Dermis microvascular lymphatic vessel endothelial cell (primary cell): Measurements from ENCODE around the gene DNAH10. TPM values are rescaled to one million over a fixed set of nuclear protein-coding genes. Genes with fewer than 3 reads are reported as not detected.

Experiments used
- DNase-seq, 2 donors: peaks; one replicate each; pipeline versions ENCODE4 v3.0.0 to v3.0.0-alpha.2; 2010; ENCODE audit warnings: low read depth in 2 of 2
- total RNA-seq: library from RNA; depleted of rRNA; stranded (reverse); fragments of >200 nt; gene quantifications from 2 replicates; pipeline ENCODE4 v1.2.1, GENCODE V29; 2014

The DNAH10 gene, protein sequence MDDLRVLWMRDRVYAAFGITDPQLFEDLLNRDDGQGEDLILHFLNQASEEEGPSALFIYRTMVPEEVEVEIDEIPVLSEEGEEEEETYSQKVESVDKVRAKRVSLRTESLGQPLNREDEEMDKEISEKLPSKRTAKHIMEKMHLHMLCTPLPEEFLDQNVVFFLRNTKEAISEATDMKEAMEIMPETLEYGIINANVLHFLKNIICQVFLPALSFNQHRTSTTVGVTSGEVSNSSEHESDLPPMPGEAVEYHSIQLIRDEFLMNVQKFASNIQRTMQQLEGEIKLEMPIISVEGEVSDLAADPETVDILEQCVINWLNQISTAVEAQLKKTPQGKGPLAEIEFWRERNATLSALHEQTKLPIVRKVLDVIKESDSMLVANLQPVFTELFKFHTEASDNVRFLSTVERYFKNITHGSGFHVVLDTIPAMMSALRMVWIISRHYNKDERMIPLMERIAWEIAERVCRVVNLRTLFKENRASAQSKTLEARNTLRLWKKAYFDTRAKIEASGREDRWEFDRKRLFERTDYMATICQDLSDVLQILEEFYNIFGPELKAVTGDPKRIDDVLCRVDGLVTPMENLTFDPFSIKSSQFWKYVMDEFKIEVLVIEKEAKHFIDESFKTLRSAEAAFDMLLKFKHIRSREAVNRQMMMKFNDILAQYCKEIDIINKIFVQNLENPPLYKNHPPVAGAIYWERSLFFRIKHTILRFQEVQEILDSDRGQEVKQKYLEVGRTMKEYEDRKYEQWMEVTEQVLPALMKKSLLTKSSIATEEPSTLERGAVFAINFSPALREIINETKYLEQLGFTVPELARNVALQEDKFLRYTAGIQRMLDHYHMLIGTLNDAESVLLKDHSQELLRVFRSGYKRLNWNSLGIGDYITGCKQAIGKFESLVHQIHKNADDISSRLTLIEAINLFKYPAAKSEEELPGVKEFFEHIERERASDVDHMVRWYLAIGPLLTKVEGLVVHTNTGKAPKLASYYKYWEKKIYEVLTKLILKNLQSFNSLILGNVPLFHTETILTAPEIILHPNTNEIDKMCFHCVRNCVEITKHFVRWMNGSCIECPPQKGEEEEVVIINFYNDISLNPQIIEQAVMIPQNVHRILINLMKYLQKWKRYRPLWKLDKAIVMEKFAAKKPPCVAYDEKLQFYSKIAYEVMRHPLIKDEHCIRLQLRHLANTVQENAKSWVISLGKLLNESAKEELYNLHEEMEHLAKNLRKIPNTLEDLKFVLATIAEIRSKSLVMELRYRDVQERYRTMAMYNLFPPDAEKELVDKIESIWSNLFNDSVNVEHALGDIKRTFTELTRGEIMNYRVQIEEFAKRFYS (N-terminal part only)
- under 0.01 TPM in 2 replicates for total RNA-seq

DNA sequence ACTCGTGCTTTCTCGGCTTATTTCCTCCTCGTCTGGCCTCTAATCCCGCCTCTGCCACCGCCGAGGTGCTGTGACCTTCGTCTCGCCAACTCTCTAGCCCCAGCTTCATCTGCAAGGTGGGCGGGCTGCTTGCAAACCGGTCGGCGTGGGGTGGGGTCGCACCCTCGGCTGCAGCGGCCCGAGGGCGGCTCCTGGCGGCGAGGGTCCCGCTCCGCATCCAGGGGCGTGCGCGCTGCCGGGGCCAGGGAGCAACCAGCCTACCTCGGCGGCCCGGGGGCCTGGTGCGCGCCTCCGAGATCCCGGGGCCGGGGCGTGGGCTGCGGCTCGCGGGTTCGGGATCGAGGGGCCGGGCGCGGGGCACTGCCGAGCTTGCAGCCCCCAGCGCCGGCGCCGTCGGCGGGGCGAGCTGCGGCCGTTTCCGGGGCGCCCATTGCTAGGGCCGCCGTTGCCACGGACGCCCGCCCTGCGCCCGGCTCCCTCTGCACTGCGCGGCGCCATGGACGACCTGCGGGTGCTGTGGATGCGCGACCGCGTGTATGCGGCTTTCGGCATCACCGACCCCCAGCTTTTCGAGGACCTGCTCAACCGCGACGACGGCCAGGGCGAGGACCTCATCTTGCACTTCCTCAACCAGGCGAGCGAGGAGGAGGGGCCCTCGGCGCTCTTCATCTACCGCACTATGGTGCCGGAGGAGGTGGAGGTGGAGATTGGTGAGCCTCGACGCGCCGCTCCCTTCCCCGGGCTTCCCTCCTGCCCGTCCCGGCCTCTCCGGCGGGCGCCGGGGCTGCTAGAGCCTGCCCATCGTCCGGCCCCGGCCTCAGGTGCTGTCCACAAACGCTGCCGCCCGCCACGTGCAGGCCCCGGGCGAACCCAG is at the start of gene DNAH10:
TSS of gene DNAH10 (plus strand) at position 461 of the 874 bp plus-strand sequence. CDS start at position 497, 36 bp downstream.
- DNase-seq = peak in 1 of 2 donors; percentile 30

DNA sequence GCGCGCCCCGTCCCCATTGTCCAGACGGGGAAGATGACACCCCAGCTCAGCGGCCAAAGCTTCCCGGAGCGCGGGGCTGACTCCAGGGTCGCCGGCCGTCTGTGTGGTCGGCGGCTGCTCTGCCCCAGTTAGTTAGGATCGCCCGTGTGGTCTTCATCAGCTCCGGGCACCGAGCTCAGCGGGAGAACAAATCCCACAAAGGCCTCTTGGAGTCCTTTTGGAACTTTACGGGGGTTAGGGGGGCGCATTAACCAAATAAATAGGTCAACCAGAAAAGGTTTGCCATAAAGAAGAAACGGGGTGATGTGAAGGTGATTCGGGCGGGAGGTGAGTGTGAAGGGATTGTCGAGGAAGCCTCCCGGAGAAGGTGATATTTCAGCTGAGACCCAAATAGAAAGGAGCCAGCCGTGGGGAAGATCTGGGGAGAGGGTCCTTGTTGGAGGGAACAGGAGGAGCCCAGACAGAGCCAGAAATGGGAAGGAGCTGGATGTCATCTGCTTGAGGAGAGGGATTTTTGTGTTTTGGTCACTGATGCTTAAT is 49.3 kb upstream of the DNAH10 start:
- peak in 1 of 2 donors; percentile 20 for DNase-seq

DNA sequence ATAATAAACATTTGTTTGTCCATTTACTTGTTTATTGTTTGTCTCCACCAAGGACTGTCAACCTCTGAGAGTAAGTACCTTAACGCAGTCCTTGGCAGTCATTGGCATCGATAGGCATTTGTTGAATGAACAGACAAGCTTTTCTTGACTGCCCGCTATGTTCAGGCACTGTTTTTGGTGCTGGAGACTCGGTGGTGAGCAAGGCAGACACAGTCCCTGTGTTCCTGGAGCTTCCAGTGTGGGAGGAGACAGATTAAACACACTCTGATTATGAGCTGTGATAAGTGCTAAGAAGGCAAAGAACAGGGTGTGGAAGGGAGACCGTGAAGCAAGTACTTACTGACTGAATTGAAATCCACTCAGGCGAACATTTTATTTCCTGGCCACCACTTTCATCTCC is 48.7 kb upstream of the DNAH10 start:
- DNase-seq = no peak

DNA sequence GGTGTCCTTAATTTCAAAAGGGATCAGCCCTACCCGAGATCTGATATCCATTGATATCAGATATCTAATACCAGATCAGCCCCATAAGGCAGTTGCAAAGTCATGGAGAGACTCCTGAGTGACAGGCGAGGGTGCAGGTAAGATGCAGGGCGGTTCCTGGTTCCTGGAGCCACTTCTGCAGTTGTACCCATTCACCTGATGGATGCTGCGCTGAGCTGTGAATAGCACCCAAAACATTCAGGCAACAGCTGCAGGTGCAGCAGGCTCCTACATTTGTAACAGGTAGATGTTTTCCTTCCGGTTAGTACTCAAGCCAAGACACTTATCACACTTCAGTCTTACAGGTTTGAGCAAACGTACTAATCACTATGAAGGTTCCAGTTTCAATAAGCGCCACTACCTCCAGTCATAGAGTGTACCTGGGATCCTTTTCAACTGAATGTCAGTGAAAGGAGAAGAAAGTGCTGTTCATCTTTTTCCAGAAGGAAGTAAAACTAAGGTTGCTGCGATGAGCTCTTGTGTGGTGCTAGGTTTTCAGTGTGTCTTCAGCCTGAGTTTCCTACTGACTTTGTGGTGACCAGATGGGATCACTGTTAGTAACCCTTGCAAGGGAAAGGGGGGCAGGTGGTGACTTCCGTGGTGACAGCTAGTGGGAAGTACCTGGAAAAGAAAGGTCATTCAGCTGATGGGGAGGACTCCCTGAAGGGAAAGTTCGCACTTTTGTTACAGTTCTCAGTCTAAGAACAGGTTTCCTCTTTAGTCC is 48.1 kb upstream of the DNAH10 start:
- DNase-seq = no peak

DNA sequence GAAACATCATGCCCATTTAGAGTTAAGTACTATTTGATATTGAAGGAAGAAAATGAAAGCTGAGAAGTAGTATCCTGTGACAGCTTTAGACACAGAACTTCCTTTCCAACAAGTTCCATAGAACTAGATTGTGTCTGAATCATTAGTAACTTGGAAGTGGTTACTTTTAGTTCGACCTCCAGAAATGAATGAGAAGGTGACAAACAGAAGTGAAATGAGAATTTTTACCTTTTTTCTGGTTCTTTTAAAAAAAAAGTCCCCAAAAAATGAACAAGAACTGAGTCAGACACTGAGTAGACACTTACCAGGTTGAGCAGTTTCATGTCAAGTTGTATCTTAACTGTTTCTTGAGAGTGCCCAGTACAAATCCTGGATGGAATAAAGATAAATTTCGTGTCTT is 46.9 kb upstream of the DNAH10 start:
- DNase-seq = no peak

DNA sequence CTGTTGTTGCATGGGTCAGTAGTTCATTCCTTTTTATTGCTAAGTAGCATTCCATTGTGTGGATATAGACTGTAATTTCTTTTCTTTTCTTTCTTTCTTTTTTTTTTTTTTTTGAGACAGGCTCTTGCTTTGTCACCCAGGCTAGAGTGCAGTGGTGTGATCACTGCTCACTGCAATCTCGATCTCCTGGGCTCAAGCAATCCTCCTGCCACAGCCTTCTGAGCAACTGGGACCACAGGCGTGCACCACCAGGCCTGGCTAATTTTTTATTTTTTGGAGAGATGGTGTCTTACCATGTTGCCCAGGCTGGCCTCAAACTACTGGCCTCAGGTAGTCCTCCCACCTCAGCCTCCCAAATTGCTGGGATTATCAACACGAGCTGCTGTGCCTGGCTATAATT is 44.8 kb upstream of the DNAH10 start:
- no peak for DNase-seq

DNA sequence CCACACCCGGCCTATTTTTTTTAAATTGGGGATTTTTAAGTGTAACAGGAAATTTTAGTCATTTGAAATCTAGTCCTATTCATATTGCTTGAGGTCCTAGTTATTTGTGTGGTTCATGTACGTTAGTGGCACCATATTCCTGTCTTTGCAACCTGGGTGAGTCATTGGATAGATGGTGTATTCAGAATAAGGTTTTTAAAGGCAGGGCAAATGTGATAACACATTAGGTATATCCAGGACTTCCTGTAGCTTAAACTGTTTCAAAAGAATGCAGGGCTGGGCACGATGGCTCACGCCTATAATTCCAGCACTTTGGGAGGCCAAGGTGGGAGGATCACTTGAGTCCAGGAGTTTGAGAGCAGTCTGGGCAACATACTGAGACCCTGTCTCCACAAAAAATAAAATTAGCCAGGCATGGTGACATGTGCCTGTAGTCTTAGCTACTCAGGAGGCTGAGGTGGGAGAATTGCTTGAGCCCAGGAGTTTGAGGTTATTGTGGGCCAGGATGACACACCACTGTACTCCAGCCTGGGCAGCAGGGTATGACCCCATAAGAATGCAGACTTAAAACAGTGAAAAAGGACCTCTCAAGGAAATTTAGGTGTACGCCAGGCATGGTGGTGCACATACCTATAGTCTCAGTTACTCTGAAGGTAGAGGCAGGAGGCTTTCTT is 41.8 kb upstream of the DNAH10 start:
- no peak for DNase-seq

DNA sequence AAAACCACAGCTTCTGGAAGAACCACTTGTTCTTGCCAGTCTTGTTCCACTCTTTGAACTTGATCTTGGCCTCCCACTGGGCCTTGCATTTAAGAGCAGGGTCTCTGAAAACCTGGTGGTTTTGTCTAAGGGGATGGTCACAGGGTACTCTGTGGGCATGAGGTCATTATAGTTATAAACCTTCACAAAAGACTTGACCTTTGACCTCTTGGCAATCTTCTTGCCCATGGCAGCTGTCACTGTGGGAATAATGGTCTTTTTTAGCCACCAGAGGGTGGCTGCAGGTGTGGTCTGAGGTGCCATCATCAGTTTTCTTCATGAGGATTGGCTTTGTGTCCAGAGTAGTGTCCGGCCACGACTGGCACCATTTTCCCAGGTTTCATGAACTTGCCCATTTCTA is 40.9 kb upstream of the DNAH10 start:
- DNase-seq = no peak

DNA sequence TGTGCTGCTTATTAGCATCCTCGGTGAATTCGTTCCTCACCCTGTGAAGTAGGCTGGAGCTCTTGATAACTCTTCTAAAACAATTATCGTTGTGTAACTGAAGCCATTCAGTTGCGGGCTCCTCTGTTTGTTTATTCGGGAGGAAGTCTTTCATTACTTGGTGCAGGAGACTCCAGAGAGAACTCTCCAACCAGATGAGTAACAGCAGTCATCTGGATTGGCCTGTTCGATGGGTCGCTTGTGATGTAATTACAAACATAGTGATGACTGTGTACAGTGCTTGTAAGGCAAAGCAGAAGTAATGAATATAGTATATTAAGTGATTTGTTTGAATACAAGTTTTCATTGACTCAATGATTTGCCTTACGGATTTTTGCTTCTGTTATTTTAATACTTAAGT is 39.1 kb upstream of the DNAH10 start:
- DNase-seq = no peak

DNA sequence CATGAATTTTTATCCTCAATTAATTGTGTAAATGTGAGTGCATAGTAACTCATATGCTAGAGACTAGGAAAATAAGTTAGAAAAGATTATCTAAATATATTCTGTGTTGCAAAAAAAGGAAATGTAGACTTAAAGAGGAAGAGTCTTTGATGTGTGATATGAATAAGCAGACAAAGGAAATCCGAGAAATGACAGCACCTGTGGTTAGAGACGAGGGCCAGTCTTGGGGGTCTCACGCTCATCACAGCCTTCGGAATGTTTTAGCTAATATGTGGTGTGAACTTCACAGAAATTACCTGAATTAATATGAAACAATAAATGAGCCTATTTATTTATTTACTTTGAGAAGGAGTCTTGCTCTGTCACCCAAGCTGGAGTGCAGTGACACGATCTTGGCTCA is 38.3 kb upstream of the DNAH10 start:
- no peak for DNase-seq

DNA sequence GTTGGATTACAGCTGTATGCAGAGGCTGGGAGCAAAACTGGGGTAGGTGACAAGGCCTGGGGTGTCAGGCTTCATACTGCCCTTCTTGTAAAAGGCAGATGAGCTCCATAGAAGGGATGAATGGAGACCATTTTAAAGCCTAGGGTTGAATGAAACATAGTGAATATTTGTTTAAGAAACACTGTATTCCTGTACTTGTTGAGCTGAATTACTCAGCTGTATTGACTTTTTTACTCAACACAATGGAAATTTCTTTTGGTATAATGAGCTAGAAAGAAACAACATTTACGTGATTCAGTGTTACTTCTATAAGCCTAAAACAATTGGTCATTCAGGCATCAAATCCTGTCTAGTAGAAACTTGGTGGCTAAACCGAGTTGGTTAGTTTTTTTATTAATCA is 35.9 kb upstream of the DNAH10 start:
- DNase-seq = no peak

DNA sequence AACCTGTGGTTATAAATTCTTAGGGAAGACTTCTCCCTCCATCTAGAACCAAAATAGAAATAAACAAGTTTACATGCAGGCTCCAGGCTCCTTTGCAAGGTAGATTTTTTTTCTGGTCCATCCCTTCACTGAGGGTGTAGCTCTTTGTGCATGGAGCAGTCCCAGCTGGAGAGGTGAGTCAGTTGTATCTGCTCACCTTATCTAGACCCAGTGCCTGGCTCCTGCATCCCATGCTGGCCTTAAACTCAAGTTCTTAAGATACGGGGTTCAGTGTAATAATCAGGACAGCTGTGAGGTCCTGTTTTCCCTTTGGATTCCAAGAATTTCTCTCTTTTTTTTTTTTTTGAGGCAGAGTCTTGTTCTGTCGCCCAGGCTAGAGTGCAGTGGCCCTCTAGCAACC is 35.1 kb upstream of the DNAH10 start:
- DNase-seq = no peak

DNA sequence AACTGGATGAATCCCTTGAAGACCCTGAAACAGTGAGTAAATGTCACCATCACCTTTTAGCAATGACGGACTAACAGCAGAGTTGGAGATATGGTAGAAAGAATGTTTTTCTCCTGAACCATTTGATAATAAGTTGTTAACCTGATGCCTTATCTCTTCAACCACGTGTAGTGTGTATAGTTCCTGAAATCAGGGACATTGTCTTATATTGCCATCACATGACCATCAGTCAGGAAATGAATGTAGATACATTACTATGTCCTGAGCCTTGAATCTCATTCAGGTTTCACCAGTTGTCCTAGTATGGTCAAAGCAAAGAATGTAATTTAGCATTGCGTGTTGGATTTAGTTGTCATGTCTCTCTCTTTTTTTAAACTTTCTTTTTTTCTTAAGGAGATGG is 34.2 kb upstream of the DNAH10 start:
- no peak for DNase-seq

DNA sequence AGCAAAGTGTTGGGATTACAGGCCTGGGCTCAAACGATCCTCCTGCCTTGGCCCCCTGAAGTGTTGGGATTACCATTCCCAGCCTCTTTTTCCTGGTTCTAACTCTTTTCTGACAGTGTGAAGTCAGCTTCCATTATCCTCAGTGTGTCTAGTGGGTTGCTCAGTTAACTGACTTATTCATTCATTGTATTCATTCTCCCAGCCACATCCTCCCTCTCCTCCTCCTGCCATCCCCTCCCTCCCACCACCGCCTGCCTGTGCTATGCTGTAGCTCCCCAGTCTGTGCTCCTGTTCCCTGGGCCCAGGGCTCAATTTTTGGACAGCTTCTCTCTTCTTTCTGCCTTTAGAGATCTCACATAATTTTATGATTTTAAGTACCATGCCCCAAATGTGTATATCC is 30.5 kb upstream of the DNAH10 start:
- no peak for DNase-seq

DNA sequence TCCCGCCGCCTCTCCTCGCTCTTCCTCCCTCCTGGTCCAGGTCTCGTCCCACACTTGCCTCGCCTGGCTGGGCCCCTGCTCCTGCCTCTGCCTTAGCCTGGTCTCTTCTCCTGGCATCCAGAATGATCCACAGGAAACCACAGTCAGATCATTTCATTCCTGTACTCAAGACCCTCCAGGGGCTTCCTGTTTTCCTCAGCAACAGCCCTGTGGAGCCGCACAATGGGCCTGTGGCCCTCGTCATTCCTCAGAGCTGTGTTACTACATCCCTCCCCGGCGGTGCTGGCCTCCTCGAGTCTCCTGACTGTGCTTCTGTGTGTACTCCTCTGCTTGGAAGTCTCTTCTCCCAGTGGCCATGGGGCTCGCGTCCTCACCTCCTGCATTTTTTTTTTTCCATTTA is 29.9 kb upstream of the DNAH10 start:
- peak in 1 of 2 donors; percentile 42 for DNase-seq

DNA sequence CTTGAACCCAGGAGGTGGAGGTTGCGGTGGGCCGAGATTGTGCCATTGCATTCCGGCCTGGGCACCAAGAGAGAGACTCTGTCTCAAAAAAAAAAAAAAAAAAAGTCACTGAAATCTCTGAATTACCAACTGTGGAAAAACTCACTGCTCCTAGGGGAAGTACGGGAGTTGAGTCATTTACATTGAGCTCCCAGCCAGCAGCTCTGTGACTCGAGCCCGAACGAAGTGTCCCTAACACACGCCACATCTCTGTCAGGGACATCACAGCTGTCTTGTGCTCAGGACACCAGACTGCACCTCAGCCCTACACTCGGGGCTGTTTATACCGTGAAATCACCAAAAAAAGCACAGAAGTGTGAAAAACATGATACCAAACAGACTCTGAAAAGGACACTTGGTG is 28.9 kb upstream of the DNAH10 start:
- no peak for DNase-seq

DNA sequence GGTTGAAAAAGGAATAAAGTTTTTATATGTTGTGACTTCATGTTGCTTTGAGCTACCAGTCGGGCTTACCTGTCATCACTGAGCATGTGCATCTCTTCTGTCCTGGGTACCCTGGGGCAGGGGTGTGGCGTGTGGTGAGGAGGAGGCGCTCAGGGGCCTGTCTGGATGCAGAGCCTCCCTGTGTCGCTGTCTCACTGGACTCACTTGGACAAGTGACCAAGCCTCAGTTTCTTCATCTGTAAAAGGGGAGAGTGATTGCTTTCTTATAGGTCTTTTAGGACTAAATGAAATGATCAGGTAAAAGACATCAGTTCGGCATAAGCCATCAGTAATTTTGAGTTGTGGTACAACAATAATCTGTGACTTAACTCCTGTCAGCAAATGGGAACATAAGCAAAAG is 27.8 kb upstream of the DNAH10 start:
- no peak for DNase-seq

DNA sequence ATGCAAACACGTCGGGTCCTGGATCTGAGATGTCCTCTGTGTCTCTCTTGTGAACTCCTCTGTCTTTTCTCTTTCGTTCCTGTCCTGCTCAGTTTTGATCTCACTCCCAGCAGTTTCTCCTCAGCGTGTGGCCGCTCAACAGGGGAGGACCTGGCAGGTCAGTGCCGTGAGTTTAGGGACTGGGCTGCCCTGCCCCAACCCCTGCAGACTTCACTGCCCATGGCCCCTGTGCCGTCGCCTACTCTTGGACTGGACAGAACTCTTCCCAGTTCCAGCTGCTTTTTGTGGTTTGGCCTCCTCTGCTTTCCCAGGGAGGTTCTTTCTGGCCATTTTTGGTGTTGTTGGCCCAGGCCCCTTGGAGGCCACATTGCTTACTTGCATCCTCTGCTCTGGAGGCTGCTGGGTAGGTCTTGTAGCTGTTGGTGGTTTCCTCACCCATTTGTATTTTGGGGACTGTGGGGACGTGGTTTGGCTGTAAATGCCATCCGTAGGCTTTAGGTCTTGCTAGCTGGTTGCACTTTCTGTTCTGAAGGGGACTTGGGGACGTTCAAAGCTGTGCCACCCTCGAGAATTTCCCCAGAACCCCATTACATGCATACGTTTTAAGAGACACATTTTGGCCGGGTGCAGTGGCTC is 20.0 kb upstream of the DNAH10 start:
- DNase-seq = no peak

DNA sequence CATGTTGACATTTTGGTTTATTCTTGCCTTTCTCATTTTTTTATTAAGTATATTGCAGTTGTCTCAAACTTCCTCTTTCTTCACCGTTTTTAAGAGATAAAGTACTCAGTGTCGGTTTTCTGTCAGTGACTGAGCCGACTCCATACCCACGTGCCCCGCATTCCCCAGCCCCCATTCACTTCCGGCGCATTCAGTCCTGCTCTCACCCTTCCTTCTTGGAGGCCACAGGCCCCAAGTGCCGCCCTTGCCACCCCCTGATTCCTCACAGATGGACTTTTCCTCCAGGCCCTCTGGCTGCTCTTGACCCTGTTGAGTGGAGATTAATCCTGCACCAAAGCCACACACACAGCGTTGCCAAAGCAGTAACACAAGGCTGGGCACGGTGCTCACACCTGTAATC is 19.1 kb upstream of the DNAH10 start:
- no peak for DNase-seq
